Stimulated activated CD4-positive, alpha-beta T cell treated with anti-CD3 and anti-CD28 coated beads, Interleukin-1b, Interleukin-23, amount 100 ng/mL, for 24 hours (primary cell): ENCODE measurements around the gene HNRNPL.
A peak's percentile ranks its signal among the peaks of the same experiment; 100 is the strongest.

ENCODE experiments used
- DNase-seq, 4 experiments: peaks; one replicate each; pipeline ENCODE4 v3.0.0-alpha.2; 2020; ENCODE audit warnings: low read depth in 4 of 4, low spot score in 1 of 4

The HNRNPL gene

GRCh38 chr19:38845374-38846024, 4.3 kb downstream of the HNRNPL start:
- DNase-seq: no peak

GRCh38 chr19:38844093-38844686, 5.6 kb downstream of the HNRNPL start:
- no peak for DNase-seq

- DNase-seq: no peak
Measured at GRCh38 chr19:38843175-38843758, 6.5 kb downstream of the HNRNPL start.

GRCh38 chr19:38842439-38843174, 7.2 kb downstream of the HNRNPL start:
- peak in 1 of 4 experiments; percentile 48 for DNase-seq

GRCh38 chr19:38841787-38842438, 7.9 kb downstream of the HNRNPL start:
- DNase-seq: no peak

- DNase-seq: no peak
Measured at GRCh38 chr19:38841180-38841766, 8.5 kb downstream of the HNRNPL start.

- no peak for DNase-seq
Measured at GRCh38 chr19:38840583-38840968, 9.2 kb downstream of the HNRNPL start.

GRCh38 chr19:38839816-38840582, 9.8 kb downstream of the HNRNPL start:
- no peak for DNase-seq

GRCh38 chr19:38838986-38839761, 10.6 kb downstream of the HNRNPL start:
- no peak for DNase-seq

- DNase-seq: peak in 3 of 4 experiments; percentile 31 to 61 (median 51)
Measured at GRCh38 chr19:38838208-38838985, 11.4 kb downstream of the HNRNPL start.

GRCh38 chr19:38837656-38838121, 12.1 kb downstream of the HNRNPL start:
- no peak for DNase-seq

GRCh38 chr19:38836983-38837626, 12.7 kb downstream of the HNRNPL start:
- no peak for DNase-seq

GRCh38 chr19:38836159-38836982, 13.4 kb downstream of the HNRNPL start:
- DNase-seq: no peak

- DNase-seq: no peak
Measured at GRCh38 chr19:38834590-38834989, 15.2 kb downstream of the HNRNPL start.

- no peak for DNase-seq
Measured at GRCh38 chr19:38834104-38834490, 15.7 kb downstream of the HNRNPL start.

GRCh38 chr19:38833092-38833425, 16.7 kb downstream of the HNRNPL start:
- DNase-seq: no peak

- DNase-seq: no peak
Measured at GRCh38 chr19:38831142-38831605, 18.6 kb downstream of the HNRNPL start.
